Stimulated activated CD8-positive, alpha-beta memory T cell treated with anti-CD3 and anti-CD28 coated beads, Interleukin-4, amount 100 ng/mL, for 24 hours (primary cell): ENCODE results near the gene FASTK.
A peak's percentile ranks its signal among the peaks of the same experiment; 100 is the strongest.

Experiments
- DNase-seq: peaks from one replicate; pipeline ENCODE4 v3.0.0-alpha.2; 2020; ENCODE audit warnings: low read depth

Gene FASTK

DNA sequence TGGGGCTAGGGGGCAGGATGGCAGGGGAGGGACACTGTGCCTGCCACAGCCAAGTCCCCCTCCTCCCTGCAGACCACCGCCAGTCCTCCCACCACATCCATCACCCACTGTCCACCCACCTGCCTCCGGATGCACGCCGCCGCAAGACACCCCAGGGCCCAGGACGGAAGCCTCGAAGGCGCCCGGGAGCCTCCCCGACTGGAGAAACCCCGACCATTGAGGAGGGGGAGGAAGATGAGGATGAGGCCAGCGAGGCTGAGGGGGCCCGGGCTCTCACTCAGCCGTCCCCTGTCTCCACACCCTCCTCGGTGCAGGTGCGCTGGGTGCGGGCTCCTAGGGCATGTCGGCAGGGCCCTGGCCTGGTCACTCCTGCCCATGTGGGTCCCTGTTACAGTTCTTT is 16.2 kb downstream of the FASTK start:
- no peak for DNase-seq

DNA sequence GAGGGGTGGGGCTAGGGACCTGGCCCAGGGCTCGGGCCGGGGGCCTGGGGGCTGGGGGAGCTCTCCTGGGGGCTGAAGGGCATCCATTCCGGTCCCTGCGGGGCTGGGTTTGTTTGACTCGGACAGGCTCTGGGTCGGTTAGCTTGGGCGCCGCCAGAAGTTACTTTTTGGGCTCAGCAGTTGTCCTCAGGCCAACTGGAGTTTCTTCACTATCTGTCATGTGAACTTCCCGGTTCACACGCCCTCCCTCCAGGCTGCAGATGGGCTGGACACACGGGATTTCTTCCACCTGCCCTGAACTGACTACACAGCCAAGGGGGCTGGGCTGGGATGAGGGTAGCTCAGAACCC is 17.4 kb downstream of the FASTK start:
- no peak for DNase-seq

DNA sequence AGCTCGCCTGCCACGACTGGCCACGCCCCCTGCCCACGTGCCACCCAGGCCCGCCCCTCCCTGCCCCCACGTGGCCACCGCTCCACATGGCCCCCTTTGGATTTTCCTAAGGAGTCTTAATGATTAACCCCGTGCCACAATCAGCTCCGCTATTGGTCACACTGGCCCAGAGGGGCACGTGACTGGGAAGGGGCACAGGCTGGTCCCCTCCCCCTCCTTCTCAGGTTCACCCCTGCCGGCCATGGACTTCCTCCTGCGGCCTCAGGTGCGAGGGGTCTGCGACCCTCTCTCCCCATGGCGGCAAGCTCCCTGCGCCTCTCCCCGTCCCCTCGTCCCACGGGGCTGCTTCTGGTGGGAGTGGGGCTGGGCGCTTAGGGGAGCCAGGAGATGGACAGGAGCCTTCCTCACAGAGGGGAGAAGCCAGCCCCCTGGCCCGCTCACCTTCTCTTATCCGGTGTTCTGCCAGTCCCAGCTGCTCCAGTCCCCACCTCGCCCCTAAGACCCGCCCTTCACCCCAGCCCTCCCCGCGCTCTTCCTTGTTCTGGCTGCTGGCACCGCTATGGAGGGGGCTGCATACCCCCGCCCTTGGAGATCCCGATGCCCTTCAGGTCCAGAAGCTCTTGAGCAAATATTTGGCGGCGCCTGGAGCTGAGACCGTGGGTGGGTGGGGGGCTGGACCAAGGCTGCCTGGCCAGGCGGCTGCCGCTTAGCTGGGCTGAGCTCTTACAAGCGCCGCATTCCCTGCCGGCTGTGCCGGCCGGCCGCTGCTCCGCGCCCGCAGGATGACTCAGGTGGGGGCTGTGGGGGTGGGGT is 18.0 kb downstream of the FASTK start:
- DNase-seq = no peak

DNA sequence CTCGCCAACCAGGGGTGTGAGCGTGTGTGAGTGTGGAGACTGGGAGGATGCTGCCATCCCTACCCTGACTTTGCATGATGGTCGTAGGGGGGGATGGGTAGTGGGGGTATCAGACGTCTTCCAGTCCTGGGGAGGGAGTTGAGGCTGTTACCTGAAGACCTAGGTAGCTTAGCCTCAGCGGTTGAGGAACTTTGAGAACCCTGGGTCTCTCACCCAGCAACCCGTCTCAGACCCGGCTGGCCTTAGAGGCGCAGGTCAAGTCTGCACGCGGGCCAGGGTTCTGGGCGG is 18.6 kb downstream of the FASTK start:
- DNase-seq = no peak

DNA sequence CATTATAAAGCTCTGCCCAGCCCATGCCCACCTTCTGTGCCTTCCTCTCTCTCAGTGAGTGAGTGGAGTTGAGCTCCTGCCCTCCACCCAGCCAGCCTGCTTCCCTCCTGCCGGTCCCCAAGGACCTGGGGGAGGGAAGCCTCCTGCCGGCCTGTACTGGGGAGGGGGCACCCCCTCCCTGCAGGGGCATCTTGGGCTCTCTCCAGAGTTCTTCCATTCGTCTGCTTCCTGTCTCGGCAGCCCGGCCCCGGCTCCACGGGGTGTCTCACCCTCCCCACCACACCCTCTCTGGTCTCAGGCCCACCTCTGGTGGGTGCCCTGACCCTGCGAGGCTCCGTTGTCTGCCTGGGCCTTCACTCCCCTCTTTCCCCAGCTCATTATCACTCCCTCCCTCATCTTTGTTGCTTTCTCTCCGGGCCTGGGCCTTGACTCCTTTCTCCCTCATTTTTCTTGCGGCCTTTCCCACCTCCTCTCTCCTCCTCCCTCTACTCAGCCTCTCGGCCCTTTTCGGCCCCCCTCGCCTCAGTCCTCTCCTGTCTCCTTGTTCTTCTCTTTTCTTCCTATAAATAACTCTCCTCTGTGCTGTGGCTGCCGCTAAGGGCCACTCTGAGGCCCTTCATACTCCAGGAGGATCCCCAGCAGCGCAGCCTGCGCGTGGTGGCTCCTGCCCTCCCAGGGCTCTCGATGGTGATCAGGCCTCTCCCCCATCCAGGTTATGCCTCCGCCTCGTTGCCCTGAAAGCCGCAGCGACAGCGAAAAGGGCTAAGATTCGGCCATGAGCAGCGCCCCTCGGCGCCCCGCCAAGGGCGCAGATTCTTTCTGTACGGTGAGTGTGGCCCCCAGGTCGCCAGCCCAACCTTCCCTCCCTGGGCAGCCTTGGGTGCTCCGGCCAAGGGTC is 19.1 kb downstream of the FASTK start:
- DNase-seq = no peak

DNA sequence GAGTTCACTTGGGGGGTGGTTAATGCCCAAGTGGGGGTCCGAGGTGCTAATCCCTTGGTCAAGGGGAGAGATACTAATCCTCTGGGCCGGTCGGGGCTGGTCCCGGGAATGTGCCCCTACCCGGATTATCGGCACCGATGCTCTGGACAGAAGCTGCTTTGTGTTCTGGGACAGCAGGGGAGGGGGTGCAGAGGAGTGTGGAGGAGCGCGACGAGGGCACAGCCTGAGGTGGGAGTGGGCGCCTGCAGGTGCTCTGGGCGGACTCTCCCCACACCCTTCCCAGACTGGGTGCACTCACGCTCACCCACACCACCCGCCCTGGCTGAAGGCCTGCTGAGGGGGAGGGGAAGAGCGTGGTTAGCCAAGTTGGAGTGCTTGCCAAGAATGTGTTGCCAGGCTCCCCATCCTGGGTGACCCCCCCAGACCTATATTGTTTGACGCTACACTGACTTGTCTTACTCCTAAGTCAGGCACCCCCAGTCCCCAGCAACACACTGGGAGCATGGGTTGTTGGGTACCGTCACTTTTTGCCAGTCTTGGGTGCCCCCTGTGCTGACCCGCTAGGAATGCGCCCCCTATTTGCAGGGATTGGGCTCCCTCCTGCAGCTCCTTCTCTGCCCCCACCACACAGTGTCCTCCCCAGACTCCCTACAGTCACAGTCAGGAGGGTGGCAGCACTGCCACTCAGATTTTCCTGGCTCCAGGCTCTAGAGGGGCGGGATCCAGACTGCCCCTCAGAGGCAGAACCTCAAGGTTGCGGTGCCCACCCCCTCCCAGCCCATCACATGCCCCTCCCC is 20.0 kb downstream of the FASTK start:
- no peak for DNase-seq

DNA sequence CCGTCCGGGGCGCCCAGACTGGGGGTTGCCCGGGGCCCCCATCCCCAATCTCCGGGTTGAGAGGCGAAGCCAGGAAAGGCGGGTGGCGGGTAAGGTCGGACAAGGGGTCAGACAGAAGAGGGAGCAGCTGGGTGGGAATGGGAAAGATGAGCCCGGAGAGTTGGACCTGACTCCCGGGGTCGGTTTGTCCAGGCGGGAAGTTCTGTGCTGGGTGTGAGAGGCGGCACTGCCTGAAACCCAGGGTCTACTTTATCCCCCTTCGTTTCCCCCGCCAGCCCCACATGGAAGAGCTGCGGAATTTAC is 20.5 kb downstream of the FASTK start:
- no peak for DNase-seq

DNA sequence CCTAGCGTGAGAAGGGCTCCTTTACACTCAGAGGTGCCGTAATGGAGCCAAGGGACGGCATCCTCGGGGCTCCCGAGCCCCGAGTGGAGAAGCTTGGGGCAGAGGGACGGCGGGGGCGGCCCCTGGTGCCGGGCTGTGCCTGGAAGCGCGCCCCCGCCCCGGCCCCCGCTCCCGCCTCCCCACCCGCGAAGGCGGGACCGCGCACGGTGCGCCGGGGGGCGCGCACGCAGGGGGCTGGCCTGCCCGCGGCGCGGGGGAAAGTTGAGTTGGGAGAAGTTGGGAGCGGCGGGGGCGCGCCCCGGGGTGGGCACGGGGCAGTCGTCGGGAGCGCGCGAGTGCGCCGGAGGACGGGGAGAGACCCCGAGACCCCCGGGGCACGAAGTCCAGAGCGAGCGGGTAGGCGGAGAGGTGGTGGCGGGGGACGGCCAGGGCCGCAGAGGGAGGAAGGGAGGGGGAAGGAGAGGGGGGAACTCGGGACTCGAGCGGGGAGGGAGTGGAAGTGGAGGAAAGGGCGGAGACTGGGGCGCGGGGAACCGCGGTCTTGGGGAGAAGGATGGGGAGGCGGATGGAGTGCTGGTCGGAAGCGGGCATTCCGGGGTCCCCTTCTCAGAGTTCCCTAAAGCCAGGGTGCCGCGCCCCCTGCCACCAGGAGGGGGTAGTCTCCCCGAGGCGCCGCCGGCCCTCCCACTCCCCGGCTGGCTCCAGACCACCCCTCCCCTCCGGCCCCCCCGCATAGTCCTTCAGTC is 21.1 kb downstream of the FASTK start, which contains the start of gene SLC4A2:
Gene SLC4A2 (plus strand): TSS at position 223 of the 746 bp plus-strand sequence. CDS start 2,399 bp downstream, outside the sequence.
- DNase-seq = peak; percentile 61

DNA sequence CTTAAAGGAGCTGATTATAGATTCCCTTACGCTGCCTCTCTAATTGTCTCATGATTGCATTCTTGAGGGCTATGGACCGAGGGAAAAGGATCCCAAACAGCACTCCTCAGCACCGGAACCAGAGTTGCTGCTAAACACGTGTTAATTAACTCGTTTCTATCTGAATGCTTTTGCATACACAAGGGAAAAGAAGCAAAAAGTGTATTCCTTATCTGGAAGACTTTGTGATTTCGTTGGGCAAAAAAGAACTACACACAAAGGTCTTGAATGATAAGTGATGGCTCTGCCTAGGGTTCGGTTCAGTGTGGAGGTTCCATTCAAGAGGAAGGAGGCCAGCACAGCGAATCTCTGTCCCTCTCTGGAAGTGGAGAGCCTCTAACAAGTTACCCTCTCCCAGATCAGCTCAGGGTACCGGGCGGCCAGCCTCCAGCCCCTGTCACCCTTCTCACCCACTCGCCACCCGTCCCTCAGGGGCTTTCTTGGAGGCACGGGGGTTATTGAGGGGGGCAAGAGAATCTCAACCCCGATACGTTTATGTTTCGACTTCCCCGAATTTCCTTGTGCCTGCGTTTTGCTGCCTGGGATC is 21.7 kb downstream of the FASTK start:
- DNase-seq = no peak

DNA sequence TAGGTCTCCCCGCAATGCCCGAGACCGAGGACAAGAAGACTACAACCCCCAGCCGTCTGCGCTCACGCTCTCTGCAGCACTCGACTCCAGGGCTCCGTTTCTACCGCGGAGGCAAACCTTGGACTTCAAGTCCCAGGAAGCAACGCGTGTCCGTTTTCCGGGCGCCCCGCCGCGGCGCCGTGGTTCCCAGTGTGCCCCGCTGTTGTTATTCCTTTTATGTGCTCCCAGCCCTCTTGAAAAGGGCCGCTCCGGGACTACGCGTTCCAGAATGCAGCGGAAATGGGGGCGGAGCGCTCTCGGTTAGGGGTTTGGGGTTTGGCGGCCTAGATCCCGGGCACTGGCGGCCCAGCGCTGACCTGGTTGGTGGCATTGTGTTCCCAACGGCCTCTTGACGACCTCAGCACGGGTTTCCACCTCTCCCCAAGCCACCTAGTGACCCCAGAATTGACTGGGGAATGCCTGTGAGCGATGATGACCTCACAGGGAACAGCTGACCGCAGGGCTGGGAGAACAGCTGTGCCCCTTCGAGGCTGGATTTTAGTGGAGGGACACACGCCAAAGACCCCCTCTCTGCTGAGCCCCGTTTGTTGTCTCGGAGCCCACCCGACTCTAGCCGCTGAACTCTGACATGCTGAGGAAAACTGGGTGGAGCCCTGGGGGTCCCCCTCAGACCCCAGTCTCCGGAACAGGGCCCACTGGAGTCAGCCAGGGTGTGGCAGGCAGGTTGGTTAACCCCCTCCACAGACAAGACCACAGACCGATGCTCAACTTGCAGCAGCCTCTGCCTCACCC is 22.4 kb downstream of the FASTK start:
- DNase-seq = peak; percentile 93

DNA sequence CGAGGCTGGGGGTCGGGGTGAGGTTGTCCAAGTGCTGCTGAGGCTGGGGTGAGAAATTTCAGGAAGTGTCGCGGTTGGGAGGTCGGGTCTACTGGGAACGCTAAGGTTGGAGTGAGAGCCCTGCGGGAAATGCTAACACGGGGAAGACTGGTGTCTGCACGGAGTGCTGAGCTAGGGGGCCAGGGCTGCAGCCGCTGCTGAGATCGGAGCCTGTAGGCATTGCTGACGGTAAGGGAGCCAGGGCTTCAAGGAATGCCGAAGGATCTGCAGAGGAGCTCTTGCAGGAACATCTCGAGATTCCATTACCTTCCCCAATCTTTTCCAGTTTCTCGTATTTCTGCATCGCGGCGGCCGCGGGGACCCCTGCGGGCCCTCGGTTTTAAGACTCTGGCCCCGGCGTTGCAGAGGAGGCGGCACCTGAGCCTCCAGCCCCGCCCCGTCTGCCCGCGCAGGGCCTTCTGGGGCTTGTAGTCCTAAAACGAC is 23.1 kb downstream of the FASTK start, which contains the start of gene CDK5:
Gene CDK5 (minus strand): TSS at position 392 of the 483 bp plus-strand sequence. CDS start 49 bp downstream, at position 343.
- no peak for DNase-seq

DNA sequence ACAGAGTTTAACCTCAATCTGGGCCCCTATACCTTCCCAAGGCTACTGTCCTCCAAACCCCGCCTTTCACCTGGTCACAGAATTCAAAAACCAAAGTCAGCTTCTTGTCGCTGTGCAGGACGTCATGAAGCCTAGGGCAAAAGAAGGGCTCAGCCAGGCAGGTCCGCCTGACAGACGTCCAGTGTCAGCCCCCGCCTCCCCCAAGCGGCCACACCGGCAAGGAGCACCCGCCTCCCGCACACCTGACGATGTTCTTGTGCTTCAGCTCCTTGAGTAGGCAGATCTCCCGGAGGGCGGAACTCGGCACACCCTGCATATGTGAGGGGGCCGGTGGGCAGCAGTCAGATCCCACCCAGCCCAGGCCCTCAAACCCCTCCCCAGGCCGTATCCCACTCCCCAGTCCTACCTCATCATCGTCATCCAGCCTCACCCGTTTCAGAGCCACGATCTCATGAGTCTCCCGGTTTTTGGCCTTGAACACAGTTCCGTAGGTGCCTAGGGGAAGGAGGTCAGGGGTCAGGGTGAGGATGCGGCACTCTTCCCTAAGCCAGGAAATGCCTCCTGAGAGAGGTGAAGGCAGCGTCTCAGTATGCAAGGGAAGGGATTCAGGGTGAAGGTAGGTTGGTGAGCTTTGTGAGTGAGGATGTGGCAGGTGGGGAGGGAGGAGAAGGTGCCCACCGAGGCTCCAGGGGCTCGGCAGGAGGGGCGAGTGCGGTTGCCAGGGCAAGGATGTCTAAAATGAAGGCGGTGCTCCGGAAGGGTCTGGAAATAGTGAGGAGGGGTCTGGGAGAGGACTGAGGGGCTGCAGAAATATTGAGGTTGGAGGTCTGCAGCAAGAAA is 23.7 kb downstream of the FASTK start:
- DNase-seq = no peak

DNA sequence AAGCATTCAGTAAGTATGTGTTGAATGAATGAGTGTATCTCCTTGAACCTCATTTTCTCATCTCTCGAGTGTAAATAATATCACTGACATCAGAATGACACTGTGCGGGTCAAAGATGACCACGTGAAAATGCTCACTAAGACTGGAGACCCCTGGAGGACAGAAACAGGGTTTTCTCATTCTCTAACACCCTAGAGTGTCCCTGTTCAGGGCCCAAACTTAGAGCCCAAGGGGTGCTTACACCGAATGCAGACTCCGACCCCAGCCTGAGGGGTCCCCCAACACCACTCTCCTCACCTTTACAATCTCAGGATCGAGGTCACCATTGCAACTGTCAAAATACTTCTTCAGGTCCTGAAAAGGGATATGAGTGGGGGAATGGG is 24.3 kb downstream of the FASTK start:
- DNase-seq = no peak

DNA sequence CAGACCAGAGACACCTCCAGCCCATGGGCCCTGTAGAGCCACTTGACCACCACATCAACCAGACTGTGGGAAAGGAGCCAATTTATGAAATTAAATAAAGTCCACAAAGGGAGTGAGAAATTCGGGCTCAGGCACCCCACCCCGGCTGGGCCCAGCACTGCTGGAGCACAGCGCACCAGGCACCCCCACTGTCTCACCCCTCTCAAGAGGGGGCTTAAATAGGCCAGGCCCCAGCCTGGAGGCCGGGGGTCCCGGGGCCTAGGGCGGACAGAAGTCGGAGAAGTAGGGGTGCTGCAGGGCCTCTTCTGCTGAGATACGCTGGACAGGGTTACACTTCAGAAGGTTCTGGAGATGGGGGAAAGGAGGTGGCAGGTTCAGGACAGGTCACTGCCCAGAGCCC is 26.9 kb downstream of the FASTK start:
- no peak for DNase-seq

DNA sequence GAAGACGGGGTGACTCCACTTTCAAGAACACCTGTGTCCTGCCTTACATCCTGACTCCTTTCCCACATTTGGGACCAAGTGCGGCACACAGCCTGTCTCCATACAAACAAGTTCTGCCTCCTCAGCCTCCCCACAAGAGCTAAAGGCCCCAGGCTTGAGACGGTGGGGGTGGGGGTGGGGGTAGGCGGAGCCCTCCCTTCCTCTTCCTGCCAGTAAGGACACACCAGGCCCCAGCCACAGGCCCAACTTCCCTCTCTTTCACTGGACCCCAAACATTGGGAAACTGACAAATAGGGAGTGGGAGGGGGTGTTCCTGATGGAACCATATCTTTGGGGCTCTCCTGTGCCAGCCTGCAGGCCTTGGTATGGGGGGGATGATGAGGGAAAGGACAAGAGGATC is 27.5 kb downstream of the FASTK start:
- DNase-seq = no peak

DNA sequence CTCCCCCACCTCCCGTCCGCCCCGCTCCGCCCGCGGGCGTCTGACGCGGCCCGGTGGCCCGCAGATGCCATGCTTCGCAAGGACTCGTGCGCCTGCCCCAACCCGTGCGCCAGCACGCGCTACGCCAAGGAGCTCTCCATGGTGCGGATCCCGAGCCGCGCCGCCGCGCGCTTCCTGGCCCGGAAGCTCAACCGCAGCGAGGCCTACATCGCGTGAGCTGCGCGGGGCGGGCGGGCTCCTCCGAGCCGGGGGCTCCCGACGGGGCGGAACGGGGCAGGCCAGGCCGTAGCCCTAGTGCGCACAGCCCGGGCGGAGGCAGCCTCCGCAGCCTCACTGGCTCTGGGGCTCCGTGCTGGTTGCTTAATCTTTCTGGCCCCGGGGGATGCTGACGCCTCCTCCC is 29.5 kb downstream of the FASTK start:
- peak; percentile 40 for DNase-seq

DNA sequence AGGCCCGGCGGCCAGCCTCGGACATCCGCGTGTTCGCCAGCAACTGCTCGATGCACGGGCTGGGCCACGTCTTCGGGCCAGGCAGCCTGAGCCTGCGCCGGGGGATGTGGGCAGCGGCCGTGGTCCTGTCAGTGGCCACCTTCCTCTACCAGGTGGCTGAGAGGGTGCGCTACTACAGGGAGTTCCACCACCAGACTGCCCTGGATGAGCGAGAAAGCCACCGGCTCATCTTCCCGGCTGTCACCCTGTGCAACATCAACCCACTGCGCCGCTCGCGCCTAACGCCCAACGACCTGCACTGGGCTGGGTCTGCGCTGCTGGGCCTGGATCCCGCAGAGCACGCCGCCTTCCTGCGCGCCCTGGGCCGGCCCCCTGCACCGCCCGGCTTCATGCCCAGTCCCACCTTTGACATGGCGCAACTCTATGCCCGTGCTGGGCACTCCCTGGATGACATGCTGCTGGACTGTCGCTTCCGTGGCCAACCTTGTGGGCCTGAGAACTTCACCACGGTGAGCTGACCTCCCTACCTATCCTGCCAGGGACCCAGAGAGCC is 31.6 kb downstream of the FASTK start:
- DNase-seq = no peak

DNA sequence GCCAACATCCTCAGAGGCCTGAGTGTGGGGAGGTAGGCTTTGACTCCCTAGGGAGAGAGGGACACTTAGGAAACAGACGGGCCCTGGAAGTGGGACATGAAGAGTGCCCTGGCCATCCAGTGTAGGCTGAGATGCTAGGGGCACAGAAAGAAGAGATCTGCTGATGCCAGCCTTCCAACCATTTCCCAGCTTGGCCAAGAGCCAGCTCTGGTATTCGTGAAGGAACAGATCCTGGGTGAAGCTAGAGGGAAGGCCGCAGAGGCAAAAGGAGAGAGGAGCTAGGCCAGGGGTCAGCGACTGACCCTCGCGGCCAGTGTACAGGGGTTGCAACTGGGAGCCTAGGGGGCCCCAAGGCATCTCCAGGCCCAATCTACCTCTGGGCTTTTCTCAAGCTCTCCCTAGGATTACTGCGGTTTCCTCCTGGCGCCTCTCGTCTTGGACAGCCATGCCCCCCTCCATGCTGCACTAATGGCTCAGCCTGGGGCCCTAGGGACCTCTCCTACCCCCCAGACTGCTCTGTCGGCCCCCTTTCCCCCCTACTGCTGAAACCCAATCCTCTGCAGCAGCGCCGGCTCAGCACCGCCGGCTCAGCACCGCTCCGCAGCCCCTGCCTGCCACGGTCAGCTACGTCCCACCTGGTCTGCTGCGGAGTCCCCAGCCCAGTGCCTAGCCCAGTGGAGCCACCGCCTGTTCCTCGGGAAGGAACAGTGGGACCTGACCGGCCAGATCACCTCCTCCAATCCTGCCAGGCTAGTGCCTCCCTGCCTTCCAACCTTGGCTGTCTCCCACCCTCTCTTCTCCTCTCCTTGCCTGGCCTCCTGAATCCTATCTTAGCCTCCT is 32.4 kb downstream of the FASTK start, which contains the start of gene ASIC3:
Gene ASIC3 (plus strand): TSS at position 556 of the 840 bp plus-strand sequence. CDS start 355 bp downstream, outside the sequence.
- no peak for DNase-seq
